GM19455 (cell line): ENCODE data around the gene RPL35.

Experiments used
- ATAC-seq: cut with Tn5 transposase; IDR thresholded peaks from one replicate; pipeline ENCODE4 v1.9.1; 2021; ENCODE audit not compliant: unreplicated experiment

RPL35 gene

DNA sequence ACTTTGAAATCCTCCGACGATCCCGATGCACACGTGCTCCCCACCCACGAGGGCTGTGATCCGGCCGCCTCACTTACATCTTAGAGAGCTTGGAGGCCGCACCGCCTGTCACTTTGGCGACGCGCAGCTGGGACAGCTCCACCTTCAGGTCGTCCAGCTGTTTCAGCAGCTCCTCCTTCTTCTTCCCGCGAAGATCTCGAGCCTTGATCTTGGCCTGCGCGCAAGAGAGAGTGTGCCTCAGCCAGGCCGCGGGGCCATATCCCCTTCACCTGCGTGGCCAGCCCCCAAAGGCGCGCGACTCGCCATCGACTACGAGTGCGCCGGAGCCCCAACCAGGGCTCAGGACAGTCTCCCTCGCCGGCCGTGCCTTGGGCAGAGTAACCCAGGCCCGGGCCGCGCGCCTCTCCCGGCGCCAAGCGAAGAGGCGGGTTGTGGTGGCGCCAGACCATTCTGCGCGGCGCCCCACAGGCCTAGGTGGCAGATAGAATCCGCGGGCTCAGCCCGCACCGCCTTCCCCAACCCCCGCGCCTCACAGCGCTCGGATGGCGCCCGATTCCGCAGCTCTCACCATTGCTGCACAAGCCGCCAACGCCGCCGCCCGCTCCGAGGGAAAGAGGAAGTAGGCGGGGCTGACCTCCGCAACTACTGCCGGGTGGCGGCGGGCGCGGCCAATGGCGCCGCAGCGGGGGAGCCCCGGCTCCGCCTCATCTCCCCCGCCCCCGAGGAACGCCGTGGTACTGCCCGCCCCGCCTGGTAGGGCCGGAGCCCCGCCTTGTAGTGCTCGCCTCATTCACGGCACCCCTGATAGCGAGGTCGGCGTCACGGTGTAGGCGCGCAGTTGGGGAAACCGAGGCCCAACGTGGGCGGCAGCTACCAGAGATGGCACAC lies at the start of gene RPL35, which contains the start of gene ARPC5L:
Gene RPL35 (minus strand): TSS at position 616 of the 888 bp plus-strand sequence. CDS start 45 bp downstream, at position 571.
Gene ARPC5L (plus strand): TSS at position 789 of the 888 bp plus-strand sequence. CDS start 7,161 bp downstream, outside the sequence.
- peak; percentile 82 for ATAC-seq

DNA sequence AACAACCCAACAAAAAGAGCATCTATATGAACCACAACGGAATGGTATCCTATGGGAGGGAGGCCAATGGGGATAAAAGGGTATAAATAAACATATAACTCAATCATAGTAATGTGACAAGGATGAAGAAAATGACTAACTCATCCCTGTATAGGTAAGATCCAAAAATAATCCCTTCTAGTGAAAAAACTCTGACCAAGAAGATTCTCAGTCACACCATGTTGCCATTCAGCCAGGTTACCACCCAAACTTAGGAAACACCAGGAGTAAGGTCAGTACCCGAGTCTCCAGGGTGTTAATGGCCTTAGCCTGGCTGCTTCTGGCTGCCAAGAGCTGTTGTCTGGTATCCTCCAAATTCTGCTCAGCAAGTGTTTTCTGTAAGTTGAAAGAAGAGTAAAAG lies 46.3 kb upstream of the RPL35 start:
- no peak for ATAC-seq

DNA sequence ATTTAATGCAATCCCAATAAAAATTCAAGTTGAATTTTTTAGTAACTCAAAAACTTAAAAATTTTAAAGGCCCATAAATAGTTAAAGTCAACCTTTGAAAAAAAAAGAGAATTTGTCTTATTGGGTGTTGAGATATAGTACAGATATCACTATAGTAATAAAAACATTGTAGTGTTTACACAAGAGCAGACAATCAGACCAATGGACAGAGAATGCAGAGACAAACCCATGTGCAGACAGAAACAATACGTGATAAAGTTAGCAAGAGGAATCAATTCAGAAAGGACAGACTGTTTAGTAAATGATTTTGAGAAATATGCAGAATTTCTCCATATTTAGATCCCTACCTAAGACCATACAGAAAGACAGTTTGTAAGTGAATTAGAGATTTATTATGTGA lies 45.2 kb upstream of the RPL35 start:
- ATAC-seq: no peak

DNA sequence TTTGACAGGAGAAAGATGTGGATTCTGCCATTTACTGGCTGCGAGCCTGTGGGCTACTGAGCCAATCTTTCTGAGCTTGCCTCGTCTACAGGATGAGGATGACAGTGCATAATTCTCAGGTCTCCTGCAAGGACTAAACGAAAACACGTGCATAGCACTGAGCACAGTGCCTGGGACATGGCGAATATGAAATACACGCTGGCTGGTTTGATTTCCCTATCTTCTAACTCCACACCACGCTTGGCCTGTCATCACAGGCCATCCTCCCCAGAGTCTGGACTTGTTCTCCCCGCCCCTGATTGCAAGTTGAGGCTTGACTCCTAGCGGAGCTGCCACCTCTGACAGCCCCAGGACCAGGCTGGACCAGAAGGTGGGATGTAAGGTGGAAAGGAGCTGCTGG lies 38.1 kb upstream of the RPL35 start:
- no peak for ATAC-seq

GRCh38 chr9:124897570-124898460 lies 36.1 kb upstream of the RPL35 start:
- no peak for ATAC-seq

DNA sequence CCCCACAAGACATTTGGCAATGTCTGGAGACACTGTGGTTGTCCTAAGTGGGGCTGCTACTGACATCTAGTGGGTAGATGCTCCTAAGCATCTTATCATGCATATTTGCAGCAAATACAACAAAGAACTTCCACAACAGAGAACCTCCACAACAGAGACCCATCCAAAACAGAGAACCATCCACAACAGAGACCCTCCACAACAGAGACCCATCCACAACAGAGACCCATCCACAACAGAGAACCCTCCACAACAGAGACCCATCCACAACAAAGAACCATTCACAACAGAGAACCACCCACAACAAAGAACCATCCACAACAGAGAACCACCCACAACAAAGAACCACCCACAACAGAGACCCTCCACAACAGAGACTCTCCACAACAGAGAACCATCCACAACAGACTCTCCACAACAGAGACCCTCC lies 33.0 kb upstream of the RPL35 start:
- ATAC-seq: no peak

- ATAC-seq: no peak
Measured at GRCh38 chr9:124894035-124894740, 32.4 kb upstream of the RPL35 start.

DNA sequence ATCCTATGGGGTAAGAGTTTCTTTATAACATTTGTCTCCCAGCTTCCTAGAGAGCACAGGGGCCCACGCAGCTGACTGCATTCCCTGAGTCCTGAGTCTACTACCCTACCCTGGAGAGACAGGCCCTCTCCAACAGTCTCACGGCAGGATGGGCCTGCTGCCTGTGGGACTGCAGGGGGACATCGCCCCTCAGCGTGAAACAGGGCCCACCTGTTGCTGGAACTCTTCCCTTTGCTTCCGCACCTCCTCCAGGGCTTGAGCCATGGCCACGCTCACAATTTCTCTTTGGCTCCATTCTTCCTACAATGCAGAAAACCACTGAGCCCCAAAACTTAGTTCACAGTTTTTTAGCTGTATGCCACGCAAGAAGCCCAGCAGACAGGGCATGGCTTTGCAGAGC lies 28.4 kb upstream of the RPL35 start:
- no peak for ATAC-seq

DNA sequence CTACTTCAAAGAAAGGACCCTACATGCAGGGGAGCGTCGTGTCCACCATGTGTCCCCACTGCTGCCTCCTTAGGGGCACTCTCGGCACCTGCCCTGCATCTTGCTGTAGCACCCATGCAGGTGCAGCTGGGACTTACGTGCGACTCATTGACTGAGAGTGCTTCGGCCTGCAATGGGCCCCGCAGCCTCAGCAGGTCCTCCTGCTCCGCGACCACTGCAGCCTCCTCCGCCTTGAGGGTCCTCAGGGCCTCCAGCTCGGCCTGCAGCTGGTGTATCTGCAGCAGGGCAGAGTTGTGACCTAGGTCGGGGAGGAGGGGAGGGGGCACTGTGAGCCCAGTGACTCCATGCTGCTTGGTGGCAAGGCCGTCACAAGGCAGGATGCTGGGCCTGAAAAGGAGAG lies 27.2 kb upstream of the RPL35 start:
- ATAC-seq: no peak

GRCh38 chr9:124887832-124888231 lies 26.1 kb upstream of the RPL35 start:
- no peak for ATAC-seq

DNA sequence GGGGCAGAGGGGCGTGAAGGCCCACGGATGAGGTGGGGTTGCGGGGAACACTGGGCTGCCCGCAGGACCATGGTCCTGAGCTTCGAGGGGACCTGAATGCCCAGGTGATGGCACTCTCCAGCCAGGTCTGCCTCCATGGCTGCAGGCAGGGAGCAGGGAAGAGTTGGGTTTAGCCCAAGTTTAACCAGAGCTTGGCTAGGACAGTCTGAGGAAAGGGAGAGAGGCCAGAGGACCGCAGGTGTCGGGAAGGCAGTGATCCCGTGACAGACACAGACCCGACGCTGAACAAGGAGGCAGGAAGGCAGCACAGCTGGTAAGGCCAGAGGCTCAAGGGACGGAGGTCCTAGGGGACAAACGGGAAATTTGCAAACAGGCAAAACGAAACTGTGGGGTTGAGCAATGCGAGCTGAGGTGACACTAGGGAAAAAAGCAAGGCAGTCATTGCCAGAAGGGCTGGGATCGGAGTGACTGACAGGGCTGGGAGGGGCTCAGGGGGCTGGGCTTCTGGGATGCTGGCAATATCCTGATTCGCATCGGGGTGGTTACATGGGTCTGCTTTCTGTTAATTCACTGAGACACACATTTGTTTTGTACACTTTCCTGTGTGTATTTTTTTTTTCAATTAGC lies 25.2 kb upstream of the RPL35 start:
- ATAC-seq: no peak

DNA sequence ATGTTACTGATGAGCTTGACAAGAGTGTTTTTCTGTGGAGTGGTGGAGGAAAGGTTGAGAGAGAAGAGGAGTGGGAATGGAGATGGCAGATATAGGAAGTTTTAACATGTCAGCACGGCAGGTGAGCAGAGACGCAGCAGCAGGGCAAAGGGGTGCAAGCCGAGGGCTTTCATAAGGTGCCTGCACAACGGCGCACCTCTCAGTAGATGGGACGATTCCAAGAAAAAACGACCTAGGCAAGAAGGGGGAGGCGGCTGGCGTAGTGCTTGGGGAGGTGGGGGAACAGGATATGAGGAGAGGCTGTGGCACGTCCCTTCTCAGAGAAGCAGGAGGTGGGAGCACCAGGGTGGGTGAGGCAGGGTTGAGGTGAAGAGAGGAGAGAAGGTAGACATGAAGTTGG lies 24.7 kb upstream of the RPL35 start:
- ATAC-seq: no peak

- no peak for ATAC-seq
Measured at GRCh38 chr9:124885551-124885950, 23.8 kb upstream of the RPL35 start.

- no peak for ATAC-seq
Measured at GRCh38 chr9:124884376-124884775, 22.6 kb upstream of the RPL35 start.

DNA sequence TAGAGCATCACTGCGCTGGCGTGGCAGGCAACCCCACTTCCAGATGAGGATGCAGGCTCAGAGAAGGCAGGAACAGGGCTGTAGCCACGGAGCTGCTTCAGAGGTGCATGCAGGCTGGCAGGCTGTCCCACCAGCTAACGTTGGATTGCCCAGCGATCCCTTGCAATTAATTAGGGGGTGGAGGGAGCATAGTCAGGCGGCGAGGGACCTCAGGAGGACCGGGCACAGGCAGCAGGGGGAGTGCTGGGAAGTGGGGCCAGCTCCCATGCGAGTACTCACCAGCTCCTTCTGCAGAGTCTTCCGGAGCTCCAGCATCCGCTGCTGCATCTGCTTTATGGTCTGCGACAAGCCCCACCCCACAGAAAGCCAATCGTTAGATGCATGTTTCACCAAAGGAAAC lies 20.5 kb upstream of the RPL35 start:
- ATAC-seq: no peak

DNA sequence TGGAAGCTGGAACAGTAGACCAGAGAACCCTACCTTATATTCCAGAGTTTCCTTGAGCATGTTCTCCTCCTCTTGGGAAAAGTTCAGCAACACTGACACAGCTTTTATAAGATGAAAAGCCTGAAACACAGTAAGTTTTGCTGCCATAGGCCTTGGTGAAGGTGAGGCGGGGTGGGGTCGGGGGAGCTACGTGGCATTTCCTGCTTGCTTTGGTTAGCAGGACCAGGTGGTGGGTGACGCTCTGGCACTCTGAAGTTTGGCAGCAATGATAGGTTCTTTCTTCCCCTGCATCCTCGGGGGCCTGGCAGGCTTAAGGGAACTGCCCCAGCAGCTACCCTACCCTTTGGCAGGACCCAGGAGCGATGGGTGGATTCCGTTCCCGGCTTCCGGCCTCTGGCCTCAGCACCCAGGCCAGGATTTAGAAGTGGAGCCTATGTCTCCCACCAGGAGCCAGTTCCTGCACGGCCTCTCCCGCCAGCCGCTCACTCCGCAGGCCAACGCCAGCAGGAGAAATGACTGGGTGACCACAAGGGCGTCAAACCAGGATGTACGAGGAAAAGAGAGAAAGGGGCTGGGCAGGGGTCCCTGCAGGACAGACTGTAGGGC lies 19.5 kb upstream of the RPL35 start:
- no peak for ATAC-seq

GRCh38 chr9:124880501-124880900 lies 18.7 kb upstream of the RPL35 start:
- no peak for ATAC-seq

DNA sequence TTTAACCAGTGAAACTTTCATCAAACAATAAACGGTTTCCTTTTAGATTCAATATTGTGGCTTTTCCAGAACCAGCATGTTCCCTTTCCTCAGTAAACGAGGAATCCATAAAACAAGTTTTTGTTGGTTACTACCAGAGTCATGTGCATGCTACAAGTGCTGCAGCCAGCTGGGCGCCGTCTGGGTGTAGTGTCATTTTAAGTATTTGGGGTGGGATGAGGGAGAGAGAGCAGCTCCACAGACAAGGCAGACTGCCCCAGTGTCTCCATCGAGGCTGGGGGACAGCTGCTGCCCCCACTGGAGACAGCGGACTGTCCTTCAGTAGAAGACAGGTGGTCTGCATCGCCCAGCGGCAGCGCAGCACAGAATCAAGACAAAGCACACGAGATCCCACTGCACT lies 17.5 kb upstream of the RPL35 start:
- ATAC-seq: no peak

DNA sequence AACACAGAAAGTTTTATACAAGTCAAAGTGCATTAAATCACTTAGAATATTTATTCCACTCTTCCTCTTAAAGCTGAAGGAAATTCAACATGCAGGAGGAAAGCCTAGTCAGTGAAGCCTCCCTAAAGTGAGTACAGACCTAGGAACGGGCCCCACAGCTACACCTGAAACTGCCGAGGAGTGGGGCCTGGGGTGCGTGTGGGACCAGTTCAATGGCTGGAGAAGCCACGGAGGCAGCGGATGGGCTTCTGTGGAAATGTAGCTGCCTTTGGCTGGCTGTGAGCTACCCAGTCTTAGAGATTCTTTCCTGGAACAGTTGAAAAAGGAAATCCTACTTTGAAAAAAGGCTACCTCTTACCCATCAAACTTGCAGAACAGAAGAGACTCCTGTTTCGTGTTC lies 16.8 kb upstream of the RPL35 start:
- no peak for ATAC-seq

GRCh38 chr9:124878021-124878420 lies 16.3 kb upstream of the RPL35 start:
- no peak for ATAC-seq
